HFFc6 (cell line): ENCODE measurements around the gene PPP1R9A. TPM values are rescaled to one million over a fixed set of nuclear protein-coding genes. Genes with fewer than 3 reads are reported as not detected.

Experiments
- DNase-seq: peaks from one replicate; pipeline ENCODE4 v3.0.0-alpha.2; 2018
- H3K27ac Mint-ChIP-seq: 2 replicates; pipeline ENCODE4 v1.8.0; 2020; ENCODE audit warnings: mild to moderate bottlenecking, mixed read lengths
- H3K27me3 Mint-ChIP-seq: 2 replicates; pipeline ENCODE4 v1.8.0; 2021; ENCODE audit warnings: mild to moderate bottlenecking, moderate library complexity, mixed read lengths; ENCODE audit not compliant: insufficient read depth
- H3K36me3 Mint-ChIP-seq: 2 replicates; pipeline ENCODE4 v1.8.0; 2021; ENCODE audit warnings: low read depth, mixed read lengths
- H3K4me1 Mint-ChIP-seq: 2 replicates; pipeline ENCODE4 v1.8.0; 2020; ENCODE audit warnings: low read depth, mixed read lengths
- H3K4me3 Mint-ChIP-seq: 2 replicates; pipeline ENCODE4 v1.8.0; 2020; ENCODE audit warnings: mild to moderate bottlenecking, moderate library complexity, mixed read lengths
- H3K9me3 Mint-ChIP-seq: 2 replicates; pipeline ENCODE4 v1.8.0; 2020; ENCODE audit warnings: mild to moderate bottlenecking, mixed read lengths
- total RNA-seq, 6 experiments: library from RNA; stranded (reverse); fragmentation: NEBNext Ultra II Directional; extraction: Animal tissue kit (Norgen Biotek cat#: 25700); gene quantifications; 2 replicates in 1 of 6; 3 replicates in 5 of 6; pipeline ENCODE4 v1.2.3, GENCODE V29; 2021
- TF ChIP-seq, protein P1 (sequence below): fragments of 200-600 bp; sonication (generic); IDR thresholded peaks from 2 replicates; pipeline ENCODE4 v1.5.0; 2021; ENCODE audit warnings: antibody characterized with exemption, mild to moderate bottlenecking

Gene PPP1R9A
- total RNA-seq, 6 experiments from 2014 or later, result not detected

GRCh38 chr7:95238252-95238943 is 331.0 kb downstream of the PPP1R9A start:
- no peaks in the 10 kb centered on the region; the same call in 1 of the 2 replicates for H3K27me3 Mint-ChIP-seq
- H3K4me1 Mint-ChIP-seq, result no peaks in the 10 kb centered on the region
- DNase-seq, result no peak
- TF ChIP-seq, protein P1, sequence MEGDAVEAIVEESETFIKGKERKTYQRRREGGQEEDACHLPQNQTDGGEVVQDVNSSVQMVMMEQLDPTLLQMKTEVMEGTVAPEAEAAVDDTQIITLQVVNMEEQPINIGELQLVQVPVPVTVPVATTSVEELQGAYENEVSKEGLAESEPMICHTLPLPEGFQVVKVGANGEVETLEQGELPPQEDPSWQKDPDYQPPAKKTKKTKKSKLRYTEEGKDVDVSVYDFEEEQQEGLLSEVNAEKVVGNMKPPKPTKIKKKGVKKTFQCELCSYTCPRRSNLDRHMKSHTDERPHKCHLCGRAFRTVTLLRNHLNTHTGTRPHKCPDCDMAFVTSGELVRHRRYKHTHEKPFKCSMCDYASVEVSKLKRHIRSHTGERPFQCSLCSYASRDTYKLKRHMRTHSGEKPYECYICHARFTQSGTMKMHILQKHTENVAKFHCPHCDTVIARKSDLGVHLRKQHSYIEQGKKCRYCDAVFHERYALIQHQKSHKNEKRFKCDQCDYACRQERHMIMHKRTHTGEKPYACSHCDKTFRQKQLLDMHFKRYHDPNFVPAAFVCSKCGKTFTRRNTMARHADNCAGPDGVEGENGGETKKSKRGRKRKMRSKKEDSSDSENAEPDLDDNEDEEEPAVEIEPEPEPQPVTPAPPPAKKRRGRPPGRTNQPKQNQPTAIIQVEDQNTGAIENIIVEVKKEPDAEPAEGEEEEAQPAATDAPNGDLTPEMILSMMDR, result no peak
- H3K36me3 Mint-ChIP-seq, result no peaks in the 10 kb centered on the region
- no peak overlapping the region for H3K27ac Mint-ChIP-seq
- no peaks in the 10 kb centered on the region for H3K9me3 Mint-ChIP-seq
- H3K4me3 Mint-ChIP-seq, result peak overlapping the region; percentile 36

GRCh38 chr7:95240921-95241320 is 333.5 kb downstream of the PPP1R9A start:
- TF ChIP-seq, protein P1, result no peak
- H3K9me3 Mint-ChIP-seq, result no peaks in the 10 kb centered on the region
- no peak overlapping the region for H3K27ac Mint-ChIP-seq

DNA sequence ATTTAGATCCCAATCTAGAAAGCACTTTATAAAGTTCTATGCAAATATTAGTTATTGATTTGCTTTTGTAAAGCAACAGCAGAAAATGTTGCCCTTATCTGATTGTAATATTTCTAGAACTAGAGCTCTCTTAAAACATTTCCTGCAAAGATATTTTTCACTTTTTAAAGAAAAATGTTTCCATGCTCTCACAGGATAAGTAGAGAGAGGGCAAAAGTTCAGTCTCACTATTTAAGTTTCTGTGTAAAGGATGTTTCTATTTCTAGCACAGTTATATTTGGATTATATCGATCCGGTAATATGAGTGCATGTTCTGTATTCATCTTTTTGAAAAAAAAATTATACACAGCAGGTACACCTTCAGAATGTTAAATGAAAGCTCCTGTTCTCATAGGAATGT is 334.9 kb downstream of the PPP1R9A start:
- DNase-seq, result no peak
- Mint-ChIP-seq H3K27me3 (peaks cover 2% of the 10 kb centered on the region), H3K4me3 (no peak overlapping the region), H3K27ac (no peak overlapping the region), H3K4me1 (peaks cover 6% of the 10 kb centered on the region; the same call in 1 of the 2 replicates), H3K36me3 (no peaks in the 10 kb centered on the region), H3K9me3 (no peaks in the 10 kb centered on the region)
- TF ChIP-seq, protein P1, result no peak

More at GRCh38 chr7:95240921-95241320, 333.5 kb downstream of the PPP1R9A start:
- no peak overlapping the region for H3K4me3 Mint-ChIP-seq
- no peaks in the 10 kb centered on the region for H3K4me1 Mint-ChIP-seq
- no peaks in the 10 kb centered on the region for H3K36me3 Mint-ChIP-seq
- DNase-seq, result no peak
- no peaks in the 10 kb centered on the region; the same call in none of the 2 replicates for H3K27me3 Mint-ChIP-seq

DNA sequence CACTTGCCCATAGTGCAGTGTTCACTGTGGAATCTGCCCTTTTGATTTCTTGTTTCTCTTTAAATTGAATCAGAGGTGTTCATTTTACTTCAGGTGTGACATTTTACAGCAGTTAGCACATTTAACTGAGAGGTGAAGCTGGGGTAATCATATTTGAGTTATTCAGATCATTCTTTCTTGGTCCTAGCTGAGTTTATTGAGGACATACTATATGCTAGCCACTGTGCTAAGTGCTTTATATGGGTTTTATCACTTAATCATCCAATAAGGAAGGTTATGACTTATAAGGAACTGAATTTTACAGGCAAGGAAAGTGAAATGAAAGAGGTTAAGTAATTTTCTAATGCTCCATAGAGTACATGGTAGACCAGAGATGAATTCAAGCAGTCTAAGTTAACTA is 337.2 kb downstream of the PPP1R9A start:
- Mint-ChIP-seq H3K27ac (no peak overlapping the region), H3K36me3 (no peaks in the 10 kb centered on the region), H3K9me3 (no peaks in the 10 kb centered on the region), H3K27me3 (peaks cover 2% of the 10 kb centered on the region), H3K4me3 (no peak overlapping the region), H3K4me1 (peaks cover 6% of the 10 kb centered on the region; the same call in 1 of the 2 replicates)
- no peak for DNase-seq
- TF ChIP-seq, protein P1, result no peak

GRCh38 chr7:95245828-95246500 is 338.6 kb downstream of the PPP1R9A start:
- H3K4me1 Mint-ChIP-seq, result peaks cover 6% of the 10 kb centered on the region; the same call in 1 of the 2 replicates
- DNase-seq, result no peak
- H3K27ac Mint-ChIP-seq, result no peak overlapping the region
- no peaks in the 10 kb centered on the region for H3K36me3 Mint-ChIP-seq
- TF ChIP-seq, protein P1, result no peak
- H3K4me3 Mint-ChIP-seq, result no peak overlapping the region
- H3K27me3 Mint-ChIP-seq, result peaks cover 2% of the 10 kb centered on the region
- H3K9me3 Mint-ChIP-seq, result no peaks in the 10 kb centered on the region
